ENCODE results near the gene TRPV6. TPM values are rescaled to one million over a fixed set of nuclear protein-coding genes. Genes with fewer than 3 reads are reported as not detected.

TRPV6 gene
- polyA plus RNA-seq, 3 donors, result 0.44 TPM; not detected in 2

DNA sequence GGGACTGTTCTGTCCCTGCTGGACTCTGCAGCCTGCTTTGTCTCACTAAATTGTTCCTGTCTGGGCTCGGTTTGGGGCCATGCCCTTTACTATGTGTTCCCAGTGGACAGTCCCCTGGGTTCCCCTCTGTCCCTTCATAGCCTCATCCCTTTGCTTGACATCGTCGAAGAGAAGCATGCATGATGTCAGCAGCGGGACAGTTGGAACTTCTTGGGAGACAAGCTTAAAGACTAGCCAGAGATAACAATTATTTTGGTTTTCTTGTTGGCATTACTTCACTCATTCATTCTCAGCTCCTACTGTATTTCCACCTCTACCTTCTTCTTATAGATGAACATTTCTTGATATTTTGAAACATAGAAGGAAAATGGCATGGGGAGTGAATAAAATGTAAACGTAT lies 27.9 kb downstream of the TRPV6 start:
- intact Hi-C loops (cut with micrococcal nuclease), result loop anchor here (5.0 to 10.0 kb wide), 3 partner anchors 145 to 350 kb away; no protein-coding TSS in a partner anchor
- no peak overlapping the region for H3K4me2 ChIP-seq (replicated peaks; ENCODE audit: extremely low read depth, low read length, poor library complexity, severe bottlenecking)
- TF ChIP-seq CTCF (IDR thresholded peaks at IDR 0.05), result no peak
- H3K9me3 Mint-ChIP-seq, result peaks cover 0 to 4% (median 0%) of the 10 kb centered on the region in 7 donors
- H3K36me3 Mint-ChIP-seq, result peaks cover 15 to 16% of the 10 kb centered on the region in 2 donors
- H3K27ac Mint-ChIP-seq, result no peak overlapping the region
- H3K4me3 ChIP-seq (replicated peaks in 1 of 3; ENCODE audit: low read depth in 2 of 3, low read length in 3 of 3), result no peak overlapping the region
- peaks cover 9 to 18% of the 10 kb centered on the region in 2 donors for H3K36me3 ChIP-seq (replicated peaks in 1 of 2; ENCODE audit: control insufficient read depth in 1 of 2, insufficient read depth in 2 of 2, low read length in 2 of 2)
- DNase-seq, result no peak
- WGBS (ENCODE audit: insufficient coverage), result 89% methylated on average over 3 of the region's 5 CpGs
- H3K4me1 Mint-ChIP-seq, result peaks cover 29% of the 10 kb centered on the region
- peaks cover 19 to 31% of the 10 kb centered on the region in 2 donors for H3K4me1 ChIP-seq (ENCODE audit: control insufficient read depth in 1 of 2, insufficient read depth in 2 of 2, low read length in 2 of 2)
- peaks cover 0 to 3% (median 0%) of the 10 kb centered on the region in 3 donors for H3K27me3 Mint-ChIP-seq (ENCODE audit: low read depth in 3 of 3)
- no peaks in the 10 kb centered on the region for H3K9me3 ChIP-seq (replicated peaks in 1 of 2; ENCODE audit: control insufficient read depth in 1 of 2, insufficient read depth in 1 of 2, low read length in 2 of 2)
- H2AFZ ChIP-seq (ENCODE audit: insufficient read depth, low read depth, low read length, poor library complexity, severe bottlenecking), result no peak overlapping the region
- H3K27me3 ChIP-seq (ENCODE audit: control insufficient read depth in 2 of 2, insufficient read depth in 2 of 2, low read length in 2 of 2), result no peaks in the 10 kb centered on the region
- no peaks in the 10 kb centered on the region for H3K79me2 ChIP-seq (ENCODE audit: insufficient read depth, low read length)
- H3K9ac ChIP-seq (ENCODE audit: insufficient read depth, low read length, poor library complexity, severe bottlenecking), result no peak overlapping the region
- H3K27ac ChIP-seq (ENCODE audit: low read depth in 1 of 2, low read length in 2 of 2), result no peak overlapping the region
- no peak overlapping the region for H3K4me3 Mint-ChIP-seq
- no peaks in the 10 kb centered on the region for H4K20me1 ChIP-seq (ENCODE audit: insufficient read depth, low read length)

GRCh38 chr7:142856565-142857245 lies 28.8 kb downstream of the TRPV6 start:
- Histone ChIP-seq H3K9ac (ENCODE audit: insufficient read depth, low read length, poor library complexity, severe bottlenecking) (no peak overlapping the region), H3K27me3 (ENCODE audit: control insufficient read depth in 2 of 2, insufficient read depth in 2 of 2, low read length in 2 of 2) (no peaks in the 10 kb centered on the region), H3K36me3 (replicated peaks in 1 of 2; ENCODE audit: control insufficient read depth in 1 of 2, insufficient read depth in 2 of 2, low read length in 2 of 2) (peaks cover 1 to 9% of the 10 kb centered on the region in 2 donors), H3K9me3 (replicated peaks in 1 of 2; ENCODE audit: control insufficient read depth in 1 of 2, insufficient read depth in 1 of 2, low read length in 2 of 2) (no peaks in the 10 kb centered on the region), H3K27ac (ENCODE audit: low read depth in 1 of 2, low read length in 2 of 2) (no peak overlapping the region), H2AFZ (ENCODE audit: insufficient read depth, low read depth, low read length, poor library complexity, severe bottlenecking) (no peak overlapping the region), H4K20me1 (ENCODE audit: insufficient read depth, low read length) (no peaks in the 10 kb centered on the region), H3K4me2 (replicated peaks; ENCODE audit: extremely low read depth, low read length, poor library complexity, severe bottlenecking) (peak overlapping the region; percentile 78), H3K4me1 (ENCODE audit: control insufficient read depth in 1 of 2, insufficient read depth in 2 of 2, low read length in 2 of 2) (peaks cover 19 to 31% of the 10 kb centered on the region in 2 donors), H3K4me3 (replicated peaks in 1 of 3; ENCODE audit: low read depth in 2 of 3, low read length in 3 of 3) (no peak overlapping the region), H3K79me2 (ENCODE audit: insufficient read depth, low read length) (no peaks in the 10 kb centered on the region)
- peaks cover 0 to 3% (median 0%) of the 10 kb centered on the region in 3 donors for H3K27me3 Mint-ChIP-seq (ENCODE audit: low read depth in 3 of 3)
- 100% methylated on average over 4 of the region's 7 CpGs for WGBS (ENCODE audit: insufficient coverage)
- no peak overlapping the region for H3K4me3 Mint-ChIP-seq
- DNase-seq, result no peak
- H3K27ac Mint-ChIP-seq, result no peak overlapping the region
- H3K4me1 Mint-ChIP-seq, result peaks cover 26% of the 10 kb centered on the region
- peaks cover 0 to 4% (median 0%) of the 10 kb centered on the region in 7 donors for H3K9me3 Mint-ChIP-seq
- intact Hi-C loops (cut with micrococcal nuclease), result loop anchor here (5.0 to 10.0 kb wide), 3 partner anchors 146 to 351 kb away; no protein-coding TSS in a partner anchor
- H3K36me3 Mint-ChIP-seq, result peaks cover 8 to 10% of the 10 kb centered on the region in 2 donors
- TF ChIP-seq CTCF (IDR thresholded peaks at IDR 0.05), result no peak

All from CD14-positive monocyte (primary cell).